Prostate gland (tissue), 2 donors: Measurements from ENCODE around the gene IP6K2. TPM values are rescaled to one million over a fixed set of nuclear protein-coding genes. Genes with fewer than 3 reads are reported as not detected.
"Not testable (repeated sequence)": the region's sequence is repeated elsewhere in the genome, so short reads cannot be mapped to it uniquely, and the experiment has no call there.

Experiments used
- DNase-seq: peaks from one replicate; pipeline ENCODE4 v3.0.0-alpha.2; 2019; ENCODE audit warnings: low spot score
- H3K27ac ChIP-seq, 2 donors: fragments of 200-600 bp; sonication (generic); 2 replicates each; pipeline ENCODE4 v1.5.1; 2017 to 2019
- H3K27me3 ChIP-seq: fragments of 200-600 bp; sonication (generic); replicated peaks from 2 replicates; pipeline ENCODE4 v1.5.1; 2019; ENCODE audit not compliant: insufficient read depth
- H3K36me3 ChIP-seq, 2 donors: fragments of 200-600 bp; sonication (generic); 1 replicate in 1 of 2; 2 replicates in 1 of 2; pipeline versions ENCODE4 v1.5.1 to v1.8.1; 2017 to 2019
- H3K4me1 ChIP-seq: fragments of 200-600 bp; sonication (generic); replicated peaks from 2 replicates; pipeline ENCODE4 v1.5.1; 2019
- H3K4me3 ChIP-seq, 2 donors: fragments of 200-600 bp; sonication (generic); 2 replicates each; pipeline ENCODE4 v1.5.1; 2017 to 2019
- H3K9me3 ChIP-seq: fragments of 200-600 bp; sonication (generic); 2 replicates; pipeline ENCODE4 v1.5.1; 2017
- POLR2A ChIP-seq: fragments of 450-650 bp; IDR thresholded peaks from one replicate; pipeline ENCODE4 v1.6.1; 2016; ENCODE audit warnings: antibody characterized with exemption, mild to moderate bottlenecking
- POLR2AphosphoS5 ChIP-seq: sonication (generic); formaldehyde crosslinking; IDR thresholded peaks from one replicate; pipeline ENCODE4 v1.6.1; 2017; ENCODE audit warnings: antibody characterized with exemption
- WGBS: methylation state at CpG from one replicate; pipeline ENCODE4 v1.1.5; 2018; 5-methylcytosine and 5-hydroxymethylcytosine counted together
- intact Hi-C: fragments of 100-400 bp; cut with DNase I; formaldehyde crosslinking; loops from one replicate; pipeline ENCODE4 v1.14.2; 2022
- total RNA-seq, 2 donors: library from RNA; depleted of rRNA; stranded (reverse); fragments of >200 nt; gene quantifications; one replicate each; pipeline ENCODE4 v1.1.0, GENCODE V29; 2016
- TF ChIP-seq, protein P1 (sequence below), 4 experiments: fragments of 200-600 bp in 2 of 4; fragments of 450-650 bp in 2 of 4; sonication (generic) in 2 of 4; IDR thresholded peaks; 1 replicate in 3 of 4; 2 replicates in 1 of 4; pipeline ENCODE4 v1.5.1; 2016 to 2019; ENCODE audit warnings: antibody characterized with exemption in 4 of 4, mild to moderate bottlenecking in 2 of 4, moderate library complexity in 2 of 4

IP6K2 gene
- total RNA-seq, 2 donors from 2014 or later = 112 to 165 TPM

DNA sequence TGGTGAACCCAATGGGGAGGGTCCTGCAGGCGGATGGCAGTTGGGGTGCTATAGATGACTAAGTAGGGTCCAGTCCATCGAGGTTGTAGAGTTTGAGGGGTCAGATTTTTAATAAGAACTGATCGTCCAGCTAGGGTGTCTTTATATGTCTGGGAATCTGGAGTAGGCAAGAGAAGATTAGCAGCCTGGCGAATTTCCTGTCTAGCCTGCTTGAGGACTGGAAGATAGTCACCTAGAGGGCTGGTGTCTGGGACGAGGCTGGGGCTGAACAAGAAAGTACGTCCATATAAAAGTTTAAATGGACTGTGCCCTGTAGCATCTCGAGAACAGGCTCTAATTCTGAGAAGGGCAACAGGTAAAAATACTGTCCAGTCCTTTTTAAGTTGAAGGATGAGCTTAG is 6.7 kb upstream of the IP6K2 start:
- WGBS = 74% methylated on average over 7 of the region's 7 CpGs
- Histone ChIP-seq H3K27ac (peak overlapping the region; percentile 33 to 57), H3K4me1 (peaks cover 4% of the 10 kb centered on the region), H3K27me3 (no peaks in the 10 kb centered on the region), H3K9me3 (no peaks in the 10 kb centered on the region), H3K36me3 (no peaks in the 10 kb centered on the region), H3K4me3 (no peak overlapping the region)
- TF ChIP-seq, protein P1, sequence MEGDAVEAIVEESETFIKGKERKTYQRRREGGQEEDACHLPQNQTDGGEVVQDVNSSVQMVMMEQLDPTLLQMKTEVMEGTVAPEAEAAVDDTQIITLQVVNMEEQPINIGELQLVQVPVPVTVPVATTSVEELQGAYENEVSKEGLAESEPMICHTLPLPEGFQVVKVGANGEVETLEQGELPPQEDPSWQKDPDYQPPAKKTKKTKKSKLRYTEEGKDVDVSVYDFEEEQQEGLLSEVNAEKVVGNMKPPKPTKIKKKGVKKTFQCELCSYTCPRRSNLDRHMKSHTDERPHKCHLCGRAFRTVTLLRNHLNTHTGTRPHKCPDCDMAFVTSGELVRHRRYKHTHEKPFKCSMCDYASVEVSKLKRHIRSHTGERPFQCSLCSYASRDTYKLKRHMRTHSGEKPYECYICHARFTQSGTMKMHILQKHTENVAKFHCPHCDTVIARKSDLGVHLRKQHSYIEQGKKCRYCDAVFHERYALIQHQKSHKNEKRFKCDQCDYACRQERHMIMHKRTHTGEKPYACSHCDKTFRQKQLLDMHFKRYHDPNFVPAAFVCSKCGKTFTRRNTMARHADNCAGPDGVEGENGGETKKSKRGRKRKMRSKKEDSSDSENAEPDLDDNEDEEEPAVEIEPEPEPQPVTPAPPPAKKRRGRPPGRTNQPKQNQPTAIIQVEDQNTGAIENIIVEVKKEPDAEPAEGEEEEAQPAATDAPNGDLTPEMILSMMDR (IDR thresholded peaks at IDR 0.05) = no peak
- TF ChIP-seq POLR2A (no peak), POLR2AphosphoS5 (no peak)
- intact Hi-C loops = no loop called here
- DNase-seq = peak; percentile 54

DNA sequence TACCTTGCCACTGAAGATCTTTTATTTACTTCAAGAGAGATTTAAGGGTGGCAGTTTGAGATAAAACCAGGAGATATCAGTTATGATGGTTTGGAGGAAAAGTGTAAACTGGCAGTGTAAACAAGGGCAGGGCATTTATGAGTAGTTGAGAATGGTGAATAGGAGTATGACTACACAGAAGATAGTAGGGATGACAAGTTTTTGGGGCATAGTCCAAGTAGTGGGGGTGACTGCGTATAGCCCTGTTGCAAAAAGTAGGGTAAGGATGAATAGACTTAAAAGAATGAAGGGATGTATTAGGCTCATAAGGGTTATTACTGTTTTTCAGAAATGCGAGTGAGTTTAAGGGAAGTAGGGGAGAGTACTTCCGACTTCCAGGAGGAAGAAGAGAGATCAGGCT is 6.3 kb upstream of the IP6K2 start:
- H3K36me3 ChIP-seq, intact Hi-C loops, H3K4me1 ChIP-seq, H3K9me3 ChIP-seq, DNase-seq, H3K27me3 ChIP-seq, H3K4me3 ChIP-seq: not testable (repeated sequence)
- peak overlapping the region; percentile 33 to 57 for H3K27ac ChIP-seq
- TF ChIP-seq POLR2AphosphoS5 = peak; percentile 11
- WGBS = 56% methylated on average over 3 of the region's 3 CpGs

DNA sequence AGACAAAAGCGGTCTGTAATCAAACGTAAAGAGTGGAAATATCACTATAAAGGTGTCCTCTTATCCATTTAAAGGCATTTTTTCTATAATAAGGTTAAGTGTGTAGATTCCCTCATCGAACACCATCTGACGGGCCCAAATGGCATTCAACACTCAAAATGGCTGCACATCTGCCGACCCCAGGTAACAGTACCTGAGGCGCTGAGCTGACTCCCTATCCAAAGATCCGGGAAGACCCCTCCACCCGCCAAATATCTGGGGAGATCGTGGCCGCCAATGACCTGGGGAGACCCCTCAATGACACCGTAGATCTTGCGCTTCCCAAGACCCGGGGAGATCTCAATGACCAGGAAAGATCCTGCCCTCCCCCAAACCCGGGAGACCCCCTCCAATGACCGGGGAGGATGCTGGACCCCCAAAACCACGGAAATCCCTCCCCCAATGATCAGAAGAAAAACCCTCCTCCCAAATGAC is 476 bp downstream of the IP6K2 start:
- WGBS = 2% methylated on average over 16 of the region's 16 CpGs
- Histone ChIP-seq H3K4me1 (peaks cover 8% of the 10 kb centered on the region), H3K4me3 (peak overlapping the region; percentile 82 to 85), H3K27me3 (no peaks in the 10 kb centered on the region), H3K9me3 (no peaks in the 10 kb centered on the region), H3K36me3 (no peaks in the 10 kb centered on the region), H3K27ac (peak overlapping the region; percentile 94)
- intact Hi-C loops = no loop called here
- no peak for DNase-seq
- TF ChIP-seq, protein P1 (IDR thresholded peaks at IDR 0.05) = no peak
- TF ChIP-seq POLR2AphosphoS5 = no peak

DNA sequence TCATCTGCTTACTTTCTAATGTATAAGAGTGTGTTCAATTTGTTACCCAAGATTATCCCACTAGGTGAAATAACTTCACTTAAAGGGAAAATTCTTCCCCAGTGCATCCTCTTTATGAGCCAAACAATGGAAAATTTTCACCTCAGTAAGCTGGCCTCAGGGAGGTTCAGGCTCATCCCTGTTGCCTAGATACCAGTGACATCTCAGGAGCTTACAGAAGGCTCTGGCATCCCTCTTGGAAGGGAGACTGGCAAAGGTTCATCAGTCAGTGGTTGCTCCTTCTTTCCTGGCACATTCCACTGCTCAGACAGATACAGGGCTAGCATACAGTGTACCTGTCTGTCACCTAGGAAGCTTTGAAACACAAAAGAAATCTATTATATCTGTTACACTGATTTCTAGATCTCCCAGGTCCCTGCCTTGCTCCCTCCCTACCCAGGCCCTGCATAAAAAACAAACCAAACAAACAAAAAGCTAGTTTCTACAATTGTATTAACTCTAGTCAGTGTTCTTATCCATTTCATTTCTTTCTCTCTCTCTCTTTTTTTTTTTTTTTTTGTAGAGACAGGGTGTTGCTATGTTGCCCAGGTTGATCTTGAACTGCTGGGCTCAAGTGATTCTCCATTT is 1.7 kb downstream of the IP6K2 start:
- Histone ChIP-seq H3K4me3 (peak overlapping the region in 1 of 2 donors; percentile 82), H3K27me3 (no peaks in the 10 kb centered on the region)
- TF ChIP-seq POLR2A (no peak), POLR2AphosphoS5 (peak; percentile 15)

DNA sequence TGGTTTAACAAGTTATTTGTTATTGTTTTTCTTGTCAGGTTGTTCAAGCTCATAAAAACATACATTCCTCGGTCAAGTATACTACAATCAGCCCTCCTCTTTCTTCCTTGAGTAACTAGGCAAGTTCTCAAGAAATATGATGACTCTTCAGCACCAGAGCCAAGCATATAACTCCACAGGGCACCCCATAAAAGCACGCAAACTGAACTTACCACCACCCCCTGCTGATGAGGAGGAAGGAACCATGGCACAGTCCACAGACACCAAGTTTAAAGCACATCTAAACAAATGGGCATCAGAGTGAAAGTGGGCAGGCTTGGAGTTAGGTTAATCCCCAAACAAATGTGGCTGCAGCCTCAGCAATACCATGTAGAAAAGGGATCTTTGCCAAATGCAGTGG is 5.3 kb downstream of the IP6K2 start:
- H3K4me1 ChIP-seq = peaks cover 8% of the 10 kb centered on the region
- no peak overlapping the region for H3K4me3 ChIP-seq
- WGBS = 25% methylated on average over 2 of the region's 2 CpGs
- TF ChIP-seq, protein P1 (IDR thresholded peaks at IDR 0.05) = no peak
- TF ChIP-seq POLR2AphosphoS5 (peak; percentile 62), POLR2A (no peak)
- H3K27me3 ChIP-seq = no peaks in the 10 kb centered on the region
- no peak for DNase-seq
- intact Hi-C loops = no loop called here
- H3K36me3 ChIP-seq = no peaks in the 10 kb centered on the region
- H3K27ac ChIP-seq = peak overlapping the region in 1 of 2 donors; percentile 55
- no peaks in the 10 kb centered on the region for H3K9me3 ChIP-seq

More for the DNA sequence above, 1.7 kb downstream of the IP6K2 start:
- intact Hi-C loops = no loop called here
- Histone ChIP-seq H3K27ac (peak overlapping the region; percentile 94), H3K9me3 (no peaks in the 10 kb centered on the region), H3K36me3 (no peaks in the 10 kb centered on the region), H3K4me1 (peaks cover 8% of the 10 kb centered on the region)
- peak; percentile 40 for DNase-seq

DNA sequence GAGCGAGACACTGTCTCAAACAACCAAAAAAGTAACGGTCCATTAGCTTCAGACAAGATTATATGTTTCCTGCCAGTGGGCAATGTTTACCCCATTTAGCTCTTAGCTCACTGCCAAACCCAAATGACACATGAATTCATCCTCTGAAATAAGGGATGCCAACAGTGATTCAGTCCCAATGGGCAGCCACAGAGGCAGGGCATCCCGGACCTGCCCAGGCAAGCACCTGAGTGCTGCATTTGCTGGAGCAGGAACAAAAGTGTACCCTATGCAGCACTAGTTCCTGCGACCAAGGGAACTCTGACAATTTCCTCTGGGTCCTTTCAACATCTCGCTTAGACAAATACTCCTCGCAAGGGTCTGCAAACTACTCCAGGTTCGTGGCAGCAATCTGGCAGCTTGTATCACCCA is 8.0 kb downstream of the IP6K2 start:
- Histone ChIP-seq H3K27me3 (no peaks in the 10 kb centered on the region), H3K4me1 (peaks cover 5% of the 10 kb centered on the region), H3K4me3 (no peak overlapping the region), H3K36me3 (no peaks in the 10 kb centered on the region), H3K27ac (peak overlapping the region; percentile 16 to 38), H3K9me3 (no peaks in the 10 kb centered on the region)
- intact Hi-C loops = no loop called here
- peak; percentile 76 for DNase-seq
- peak; percentile 75 for TF ChIP-seq POLR2AphosphoS5
- TF ChIP-seq, protein P1 (IDR thresholded peaks at IDR 0.05) = no peak
- WGBS = 30% methylated on average over 7 of the region's 7 CpGs
